Right renal cortex interstitium (tissue), 3 donors: ENCODE results near the gene YIPF1. TPM values are rescaled to one million over a fixed set of nuclear protein-coding genes. Genes with fewer than 3 reads are reported as not detected.
"Not testable (repeated sequence)": the region's sequence is repeated elsewhere in the genome, so short reads cannot be mapped to it uniquely, and the experiment has no call there.

ENCODE experiments used
- DNase-seq, 3 donors: peaks; one replicate each; pipeline ENCODE4 v3.0.0-alpha.2; 2013; ENCODE audit warnings: low read depth in 3 of 3, low spot score in 2 of 3
- polyA plus RNA-seq, 3 donors: library from polyadenylated mRNA; unstranded; fragments of 120-200 nt; gene quantifications; one replicate each; pipeline ENCODE4 v1.2.1, GENCODE V29; 2013; ENCODE audit not compliant: insufficient read length in 3 of 3

YIPF1 gene
- polyA plus RNA-seq, 3 donors = 38.1 to 40.9 (median 40.0) TPM

GRCh38 chr1:53847980-53848379 lies 41.6 kb downstream of the YIPF1 start:
- DNase-seq = no peak

DNA sequence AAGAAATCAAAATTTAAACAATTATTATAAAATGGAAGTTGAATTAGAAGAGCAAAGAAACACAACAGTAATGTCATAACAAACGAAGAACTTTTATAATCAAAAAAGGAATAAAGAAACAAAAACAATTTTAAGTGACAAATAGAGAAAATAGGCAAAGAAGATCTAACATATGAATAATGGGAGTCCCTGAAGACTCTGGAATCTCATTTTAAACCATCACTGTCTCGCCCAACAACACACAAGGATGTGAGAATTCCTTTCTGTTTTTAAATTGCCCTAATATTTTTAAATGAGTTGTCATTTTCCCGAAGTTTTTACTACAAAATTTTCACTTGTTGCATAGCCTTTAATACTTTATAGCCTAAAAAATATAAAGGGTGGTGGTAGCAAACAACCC lies 47.2 kb downstream of the YIPF1 start:
- no peak for DNase-seq

DNA sequence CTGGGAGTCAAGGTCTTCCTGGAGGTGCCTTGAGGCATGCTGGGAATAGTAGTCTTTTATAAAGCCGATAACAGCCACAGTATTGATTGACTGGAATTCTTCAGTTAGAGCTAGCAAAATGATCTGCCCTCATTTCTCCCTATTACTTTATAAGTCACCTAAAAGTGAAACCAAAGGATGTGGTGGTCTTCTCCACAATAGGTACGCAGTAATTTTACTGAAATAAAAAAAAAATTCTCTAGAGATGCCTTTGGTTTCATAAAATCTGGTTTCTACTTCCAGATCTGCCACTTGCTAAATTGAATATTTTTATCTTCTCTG lies 51.0 kb downstream of the YIPF1 start:
- DNase-seq = no peak

- peak; percentile 82 to 93 (median 91) for DNase-seq
Measured at GRCh38 chr1:53837924-53838653, 51.5 kb downstream of the YIPF1 start, which contains the start of gene NDC1. Gene NDC1, minus strand, starts transcription at chr1:53838296. Its CDS starts 35 bp downstream, at chr1:53838261.

DNA sequence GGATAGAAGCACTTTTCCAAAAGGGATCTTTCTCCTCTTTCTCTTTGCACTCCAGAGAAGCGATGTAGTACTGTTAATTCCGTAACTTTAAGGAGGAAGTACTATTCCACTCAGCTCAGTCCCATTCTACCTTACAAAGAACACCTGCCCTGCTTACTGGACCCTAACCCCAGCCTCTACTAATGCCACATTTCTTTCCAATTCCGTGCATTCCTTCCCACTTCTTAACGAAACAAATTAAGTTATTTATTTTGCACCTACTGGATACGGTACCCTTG lies 52.0 kb downstream of the YIPF1 start:
- DNase-seq = peak in 1 of 3 donors; percentile 27

DNA sequence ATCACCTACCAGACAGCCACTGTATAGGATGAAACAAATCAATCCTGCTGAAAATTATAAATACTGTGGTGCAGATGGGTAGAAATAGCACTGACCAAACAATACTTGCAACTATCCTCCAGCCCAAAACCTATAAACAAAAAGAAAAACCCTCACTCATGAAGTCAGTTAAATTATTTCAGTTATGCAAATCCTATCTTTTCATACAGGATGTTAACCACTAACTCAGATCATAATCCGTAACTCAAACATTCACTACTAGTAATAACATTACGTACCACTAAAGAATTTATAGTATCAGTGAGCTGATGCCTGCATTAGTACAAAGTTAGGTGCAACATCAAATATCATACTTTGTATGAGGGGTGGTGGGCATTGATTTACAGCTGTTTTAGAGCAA lies 54.1 kb downstream of the YIPF1 start:
- DNase-seq = no peak

DNA sequence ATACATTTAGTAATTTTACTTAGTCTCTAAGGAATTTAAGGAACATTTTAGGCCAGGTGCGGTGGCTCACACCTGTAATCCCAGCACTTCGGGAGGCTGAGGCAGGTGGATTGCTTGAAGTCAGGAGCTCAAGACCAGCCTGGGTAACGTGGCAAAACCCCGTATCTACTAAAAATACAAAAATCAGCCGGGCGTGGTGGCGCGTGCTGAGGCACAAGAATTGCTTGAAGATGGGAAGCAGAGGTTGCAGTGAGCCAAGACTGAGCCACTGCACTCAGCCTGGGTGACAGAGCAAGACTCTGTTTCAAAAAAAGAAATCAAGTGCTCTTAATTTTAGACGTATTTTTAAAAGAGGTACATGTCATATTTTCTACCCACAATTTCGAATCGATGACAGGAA lies 54.8 kb downstream of the YIPF1 start:
- DNase-seq = no peak

- no peak for DNase-seq
Measured at GRCh38 chr1:53833393-53833792, 56.2 kb downstream of the YIPF1 start.

DNA sequence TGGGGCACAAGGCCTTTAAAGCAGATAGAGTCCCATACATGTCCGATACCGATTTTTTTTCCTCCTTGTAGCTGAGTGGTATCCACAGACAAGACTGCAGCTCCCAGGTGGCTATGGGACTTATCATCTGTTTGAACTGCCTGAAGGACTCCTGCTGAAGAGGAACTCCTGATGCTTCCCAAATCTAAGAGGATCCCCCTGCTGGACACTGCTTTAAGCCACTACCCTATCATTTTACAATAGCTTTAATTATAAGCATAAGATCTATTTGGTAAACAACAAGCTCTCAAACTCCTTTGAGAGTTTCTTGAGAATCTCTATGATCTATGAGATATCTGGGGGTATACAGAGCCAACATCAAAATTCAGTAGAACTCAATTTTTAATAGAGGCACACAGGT lies 63.2 kb downstream of the YIPF1 start:
- no peak for DNase-seq

DNA sequence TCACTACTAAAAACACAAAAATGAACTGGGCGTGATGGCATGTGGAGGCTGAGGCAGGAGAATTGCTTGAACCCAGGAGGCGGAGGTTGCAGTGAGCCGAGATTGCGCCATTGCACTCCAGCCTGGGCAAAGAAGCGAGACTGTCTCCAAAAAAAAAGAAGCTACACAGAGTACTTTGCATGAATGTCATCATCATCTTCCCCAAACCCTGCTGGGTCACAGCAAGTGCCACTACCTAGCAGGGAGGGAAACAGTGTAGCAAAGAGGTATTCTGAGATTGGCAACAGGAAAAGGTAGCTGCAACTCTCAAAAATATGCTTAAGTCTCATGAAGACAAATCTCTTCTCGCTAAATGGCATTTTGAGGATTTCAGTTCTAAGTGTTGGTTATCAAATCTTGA lies 64.3 kb downstream of the YIPF1 start:
- DNase-seq = no peak

GRCh38 chr1:53822931-53823330 lies 66.7 kb downstream of the YIPF1 start:
- DNase-seq = no peak

DNA sequence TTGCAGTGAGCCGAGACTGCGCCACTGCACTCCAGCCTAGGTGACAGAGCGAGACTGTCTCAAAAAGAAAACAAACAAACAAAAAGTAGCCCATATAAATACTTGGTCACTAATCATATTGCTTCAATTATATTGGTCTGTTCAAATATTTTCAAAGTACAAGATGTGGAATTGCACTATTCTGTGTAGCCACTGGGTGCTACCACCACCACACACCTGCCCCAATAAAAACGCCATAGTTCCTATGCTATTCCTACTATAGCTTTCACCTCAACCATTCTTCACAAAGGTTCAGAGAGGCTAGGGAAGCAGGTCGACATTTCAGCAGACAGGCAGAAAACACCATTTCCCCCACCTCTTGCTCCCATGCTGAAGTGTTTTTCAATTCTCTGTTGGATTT lies 68.2 kb downstream of the YIPF1 start:
- DNase-seq = no peak

GRCh38 chr1:53819387-53819786 lies 70.2 kb downstream of the YIPF1 start:
- no peak for DNase-seq

GRCh38 chr1:53816584-53816983 lies 73.0 kb downstream of the YIPF1 start:
- DNase-seq = not testable (repeated sequence)

GRCh38 chr1:53815484-53815883 lies 74.1 kb downstream of the YIPF1 start:
- not testable (repeated sequence) for DNase-seq

GRCh38 chr1:53811414-53811851 lies 78.2 kb downstream of the YIPF1 start:
- DNase-seq = no peak

- no peak for DNase-seq
Measured at GRCh38 chr1:53810497-53810896, 79.1 kb downstream of the YIPF1 start.

DNA sequence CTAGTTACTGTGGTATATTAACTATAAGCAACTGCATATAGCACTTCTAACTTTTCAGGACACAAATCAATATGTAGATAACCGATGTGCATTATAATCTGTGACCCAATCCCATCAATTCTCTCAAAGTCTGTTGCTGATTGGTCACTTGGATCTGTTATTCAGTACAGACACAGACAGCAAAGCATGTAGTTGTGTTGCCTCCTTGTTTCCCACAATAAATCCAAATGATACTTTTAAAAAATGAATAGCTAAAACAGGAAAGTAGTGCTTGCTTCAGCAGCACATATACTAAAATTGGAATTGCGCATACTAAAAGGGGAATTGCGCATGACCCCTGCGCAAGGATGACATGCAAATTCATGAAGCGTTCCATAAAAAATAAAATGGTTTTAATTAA lies 79.6 kb downstream of the YIPF1 start:
- DNase-seq = no peak

GRCh38 chr1:53807916-53808315 lies 81.7 kb downstream of the YIPF1 start:
- no peak for DNase-seq

DNA sequence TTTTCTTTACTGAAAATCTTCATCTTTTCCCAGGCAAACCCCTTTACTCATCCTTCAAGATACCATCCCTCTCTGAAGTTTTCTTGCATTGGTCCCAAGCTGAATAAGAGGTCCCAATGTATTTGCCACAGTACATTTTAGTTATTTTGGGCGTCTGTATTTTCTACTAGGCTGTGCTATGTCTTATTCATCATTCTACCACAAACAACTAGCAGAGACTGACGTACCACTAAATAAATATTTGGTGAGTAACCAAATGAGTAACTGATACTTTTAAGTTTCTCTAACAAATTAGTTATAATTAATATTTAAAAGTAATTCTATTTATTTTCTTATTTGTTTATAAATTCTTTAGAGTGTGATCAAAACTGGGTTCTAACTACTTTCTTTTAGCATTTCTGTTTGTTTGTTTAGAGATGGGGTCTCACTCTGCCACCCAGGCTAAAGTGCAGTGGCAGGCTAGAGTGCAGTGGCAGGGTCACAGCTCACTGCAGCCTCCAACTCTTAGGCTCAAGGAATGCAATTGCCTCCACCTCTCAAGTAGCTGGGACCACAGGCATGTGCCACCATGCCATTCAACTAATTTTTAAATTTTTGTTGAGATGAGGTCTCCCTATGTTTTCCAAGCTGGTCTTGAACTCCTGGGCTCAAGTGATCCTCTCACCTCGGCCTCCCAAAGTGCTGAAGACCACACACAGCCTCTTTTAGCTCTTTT lies 84.6 kb downstream of the YIPF1 start:
- DNase-seq = no peak

DNA sequence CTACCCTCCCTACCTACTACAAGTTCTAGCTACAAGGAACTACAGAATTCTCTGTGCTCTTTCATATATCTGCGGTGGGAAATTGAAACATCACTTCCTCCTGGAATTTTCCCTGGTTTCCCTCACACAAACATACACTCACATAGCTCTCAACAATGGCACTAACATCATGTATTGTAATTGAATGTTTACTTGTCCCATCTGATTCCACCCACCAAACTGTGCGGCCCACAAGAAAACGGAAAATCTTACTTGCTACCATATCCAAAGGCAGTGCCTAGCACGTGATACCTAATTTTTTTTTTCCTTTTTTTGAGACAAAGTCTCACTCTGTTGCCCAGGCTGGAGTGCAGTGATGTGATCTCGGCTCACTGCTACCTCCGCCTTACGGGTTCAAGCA lies 85.4 kb downstream of the YIPF1 start:
- DNase-seq = no peak
